DOHH2 (cell line): Measurements from ENCODE around the gene ANXA8L1.
"Not testable (repeated sequence)": the region's sequence is repeated elsewhere in the genome, so short reads cannot be mapped to it uniquely, and the experiment has no call there.

Experiments
- H3F3A ChIP-seq: fragments of 200-600 bp; sonication (generic), shearing (Covaris generic); 2 replicates; pipeline ENCODE4 v1.6.0; 2016; ENCODE audit warnings: antibody characterized with exemption, mild to moderate bottlenecking; ENCODE audit not compliant: control insufficient read depth, insufficient read depth
- H3K27ac ChIP-seq: fragments of 200-600 bp; sonication (generic); 2 replicates; pipeline ENCODE4 v1.5.1; 2014; ENCODE audit warnings: low read depth, mild to moderate bottlenecking, low read length, moderate library complexity
- H3K27me3 ChIP-seq: fragments of 200-600 bp; sonication (generic); 2 replicates; pipeline ENCODE4 v1.6.1; 2014; ENCODE audit warnings: mild to moderate bottlenecking, low read length, mixed read lengths; ENCODE audit not compliant: control insufficient read depth
- H3K36me3 ChIP-seq: fragments of 200-600 bp; sonication (generic); 2 replicates; pipeline ENCODE4 v1.6.1; 2014; ENCODE audit warnings: mild to moderate bottlenecking, low read length, moderate library complexity, mixed read lengths; ENCODE audit not compliant: control insufficient read depth
- H3K4me1 ChIP-seq: fragments of 200-600 bp; sonication (generic); 2 replicates; pipeline ENCODE4 v1.6.1; 2014; ENCODE audit warnings: mild to moderate bottlenecking, low read length, mixed read lengths; ENCODE audit not compliant: control insufficient read depth
- H3K4me2 ChIP-seq: fragments of 200-600 bp; sonication (generic); 2 replicates; pipeline ENCODE4 v1.6.0; 2014; ENCODE audit warnings: mild to moderate bottlenecking, low read length, moderate library complexity
- H3K4me3 ChIP-seq: fragments of 200-600 bp; sonication (generic); 2 replicates; pipeline ENCODE4 v1.5.1; 2014; ENCODE audit warnings: mild to moderate bottlenecking, low read length, mixed read lengths
- H3K79me2 ChIP-seq: fragments of 200-600 bp; sonication (generic); 2 replicates; pipeline ENCODE4 v1.6.1; 2014; ENCODE audit warnings: mild to moderate bottlenecking, low read length, mixed read lengths; ENCODE audit not compliant: control insufficient read depth
- H3K9me2 ChIP-seq: fragments of 200-600 bp; sonication (generic); replicated peaks from 2 replicates; pipeline ENCODE4 v1.6.1; 2014; ENCODE audit warnings: mild to moderate bottlenecking, low read length, mixed read lengths; ENCODE audit not compliant: control insufficient read depth
- H3K9me3 ChIP-seq: fragments of 200-600 bp; sonication (generic); 2 replicates; pipeline ENCODE4 v1.6.1; 2014; ENCODE audit warnings: antibody characterized with exemption, low read length, mixed read lengths; ENCODE audit not compliant: control insufficient read depth, insufficient read depth
- H4K20me1 ChIP-seq: fragments of 200-600 bp; sonication (generic); 2 replicates; pipeline ENCODE4 v1.6.0; 2014; ENCODE audit warnings: low read depth, mild to moderate bottlenecking, antibody characterized with exemption, low read length, moderate library complexity; ENCODE audit not compliant: control insufficient read depth, insufficient read depth

Gene ANXA8L1

GRCh38 chr10:46415291-46415690 lies 39.7 kb downstream of the ANXA8L1 start:
- not testable (repeated sequence) for H3K9me3 ChIP-seq, H3K79me2 ChIP-seq, H3F3A ChIP-seq, H3K9me2 ChIP-seq, H3K27me3 ChIP-seq, H3K36me3 ChIP-seq, H3K27ac ChIP-seq, H3K4me2 ChIP-seq, H3K4me1 ChIP-seq, H3K4me3 ChIP-seq, H4K20me1 ChIP-seq

GRCh38 chr10:46418283-46418682 lies 42.7 kb downstream of the ANXA8L1 start:
- not testable (repeated sequence) for H3K4me1 ChIP-seq, H3K79me2 ChIP-seq, H3K9me2 ChIP-seq, H3F3A ChIP-seq, H4K20me1 ChIP-seq, H3K27ac ChIP-seq, H3K4me3 ChIP-seq, H3K4me2 ChIP-seq, H3K27me3 ChIP-seq, H3K9me3 ChIP-seq, H3K36me3 ChIP-seq

- H3K4me3 ChIP-seq, H3K9me3 ChIP-seq: not testable (repeated sequence)
These were observed 44.2 kb downstream of the ANXA8L1 start for GRCh38 chr10:46419570-46420379.

GRCh38 chr10:46423550-46423949 lies 48.0 kb downstream of the ANXA8L1 start:
- not testable (repeated sequence) for H3K36me3 ChIP-seq, H3K4me3 ChIP-seq, H3K4me1 ChIP-seq, H4K20me1 ChIP-seq, H3K4me2 ChIP-seq, H3F3A ChIP-seq, H3K27me3 ChIP-seq, H3K9me2 ChIP-seq, H3K27ac ChIP-seq, H3K79me2 ChIP-seq, H3K9me3 ChIP-seq

More at GRCh38 chr10:46419570-46420379, 44.2 kb downstream of the ANXA8L1 start:
- not testable (repeated sequence) for H3F3A ChIP-seq, H3K4me2 ChIP-seq, H3K4me1 ChIP-seq, H3K27ac ChIP-seq, H3K27me3 ChIP-seq, H3K79me2 ChIP-seq, H3K36me3 ChIP-seq, H3K9me2 ChIP-seq, H4K20me1 ChIP-seq

GRCh38 chr10:46440942-46441341 lies 65.4 kb downstream of the ANXA8L1 start:
- H3K4me2 ChIP-seq, H3K79me2 ChIP-seq, H3K9me2 ChIP-seq, H3K27me3 ChIP-seq, H3K36me3 ChIP-seq, H3K27ac ChIP-seq, H3K4me3 ChIP-seq, H4K20me1 ChIP-seq, H3K9me3 ChIP-seq, H3F3A ChIP-seq, H3K4me1 ChIP-seq: not testable (repeated sequence)
